ENCODE measurements around the gene HS6ST3.

DNA sequence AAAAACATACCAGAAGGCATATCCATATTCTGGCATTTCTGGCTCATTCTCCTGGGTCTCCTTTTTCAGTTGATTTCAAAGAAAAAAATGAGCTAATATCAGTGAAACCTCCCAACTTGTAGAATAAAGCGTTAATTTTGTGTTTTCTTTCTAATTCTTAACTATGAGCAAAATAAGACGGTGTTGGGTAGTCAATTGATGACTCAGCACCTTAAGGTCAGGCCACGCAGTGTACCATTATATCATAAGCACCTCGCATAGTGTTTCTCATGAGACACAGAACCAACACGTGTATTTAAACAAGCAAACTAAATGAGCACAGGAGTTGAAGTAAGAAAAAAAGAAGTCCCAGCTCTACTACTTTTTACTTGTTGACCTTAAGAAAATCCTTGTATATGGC is 729.5 kb downstream of the HS6ST3 start:
- TF ChIP-seq CTCF (CRISPR knock-in tag; IDR thresholded peaks at IDR 0.05): no peak
- TF ChIP-seq POLR2AphosphoS5 (IDR thresholded peaks at IDR 0.05; ENCODE audit: low read depth, low read length): no peak
- no peak for TF ChIP-seq HNRNPK (IDR thresholded peaks at IDR 0.05; ENCODE audit: low read depth, low read length, poor library complexity, severe bottlenecking)
- no peak for TF ChIP-seq KAT2B (IDR thresholded peaks at IDR 0.05; ENCODE audit: borderline replicate concordance, low read depth, low read length)
- no peak for TF ChIP-seq MYC (CRISPR knock-in tag; IDR thresholded peaks at IDR 0.05; ENCODE audit: borderline replicate concordance)
- TF ChIP-seq ZNF530 (CRISPR knock-in tag; IDR thresholded peaks at IDR 0.05; ENCODE audit: low read depth): no peak
- no peak for TF ChIP-seq FOXK1 (CRISPR knock-in tag; IDR thresholded peaks at IDR 0.05; ENCODE audit: borderline replicate concordance, low read depth)
- no peak for TF ChIP-seq EZH2 (conservative IDR thresholded peaks at IDR 0.05; ENCODE audit: low read depth, low read length)
- no peak for TF ChIP-seq HOXA3 (CRISPR knock-in tag; IDR thresholded peaks at IDR 0.05)
- TF ChIP-seq HNRNPH1 (optimal IDR thresholded peaks at IDR 0.05; ENCODE audit: low read depth, low read length): no peak
- no peak for TF ChIP-seq RAD21 (CRISPR knock-in tag; IDR thresholded peaks at IDR 0.05)
- TF ChIP-seq PTBP1 (IDR thresholded peaks at IDR 0.05; ENCODE audit: low read depth, low read length, poor library complexity, severe bottlenecking): no peak
- no peak for TF ChIP-seq REPIN1 (CRISPR knock-in tag; IDR thresholded peaks at IDR 0.05; ENCODE audit: borderline replicate concordance, low read depth)
- TF ChIP-seq SP2 (CRISPR knock-in tag; IDR thresholded peaks at IDR 0.05): no peak
